Nephron (organoid): ENCODE results near the gene IGF1.
A peak's percentile ranks its signal among the peaks of the same experiment; 100 is the strongest.

Experiments used
- H3K27ac Mint-ChIP-seq, 3 experiments: 2 replicates each; pipeline ENCODE4 v1.8.0; 2020; ENCODE audit warnings: mixed read lengths in 3 of 3, mild to moderate bottlenecking in 2 of 3, moderate library complexity in 1 of 3
- H3K27me3 Mint-ChIP-seq: 2 replicates; pipeline ENCODE4 v1.8.0; 2021; ENCODE audit warnings: low read depth, mild to moderate bottlenecking, moderate library complexity, mixed read lengths
- H3K36me3 Mint-ChIP-seq: 2 replicates; pipeline ENCODE4 v1.8.0; 2020; ENCODE audit warnings: low read depth, mixed read lengths
- H3K4me1 Mint-ChIP-seq: 2 replicates; pipeline ENCODE4 v1.8.0; 2020; ENCODE audit warnings: mixed read lengths
- H3K4me3 Mint-ChIP-seq, 3 experiments: 2 replicates each; pipeline ENCODE4 v1.8.0; 2020; ENCODE audit warnings: mild to moderate bottlenecking in 3 of 3, mixed read lengths in 3 of 3, moderate library complexity in 2 of 3
- H3K9me3 Mint-ChIP-seq: 2 replicates; pipeline ENCODE4 v1.8.0; 2020; ENCODE audit warnings: mixed read lengths
- CTCF ChIP-seq, 3 experiments: fragments of 200-600 bp; sonication (generic); IDR thresholded peaks; one replicate each; pipeline ENCODE4 v1.5.0; 2021; ENCODE audit warnings: antibody characterized with exemption in 3 of 3; ENCODE audit not compliant: unreplicated experiment in 3 of 3

The IGF1 gene

GRCh38 chr12:102474438-102475064 is 5.8 kb downstream of the IGF1 start:
- peak overlapping the region in 2 of 3 experiments; percentile 25 to 37 for H3K4me3 Mint-ChIP-seq
- peaks cover 4% of the 10 kb centered on the region for H3K27me3 Mint-ChIP-seq
- H3K9me3 Mint-ChIP-seq = no peaks in the 10 kb centered on the region
- no peak for TF ChIP-seq CTCF (IDR thresholded peaks at IDR 0.05; ENCODE audit: unreplicated experiment in 3 of 3)
- peaks cover 37% of the 10 kb centered on the region for H3K4me1 Mint-ChIP-seq
- H3K27ac Mint-ChIP-seq = peak overlapping the region in 2 of 3 experiments; percentile 59 to 90
- peaks cover 14% of the 10 kb centered on the region for H3K36me3 Mint-ChIP-seq

GRCh38 chr12:102472496-102472895 is 7.9 kb downstream of the IGF1 start:
- Mint-ChIP-seq H3K4me1 (peaks cover 48% of the 10 kb centered on the region), H3K9me3 (no peaks in the 10 kb centered on the region), H3K27me3 (peaks cover 4% of the 10 kb centered on the region), H3K27ac (peak overlapping the region in 2 of 3 experiments; percentile 66 to 74), H3K4me3 (no peak overlapping the region), H3K36me3 (peaks cover 21% of the 10 kb centered on the region)
- no peak for TF ChIP-seq CTCF (IDR thresholded peaks at IDR 0.05; ENCODE audit: unreplicated experiment in 3 of 3)

- Mint-ChIP-seq H3K9me3 (no peaks in the 10 kb centered on the region), H3K4me1 (peaks cover 51% of the 10 kb centered on the region), H3K27ac (peak overlapping the region; percentile 53 to 74 (median 66)), H3K27me3 (peaks cover 7% of the 10 kb centered on the region), H3K4me3 (peak overlapping the region in 1 of 3 experiments; percentile 13), H3K36me3 (peaks cover 21% of the 10 kb centered on the region)
- TF ChIP-seq CTCF (IDR thresholded peaks at IDR 0.05; ENCODE audit: unreplicated experiment in 3 of 3) = no peak
Observed at GRCh38 chr12:102471556-102471955, 8.8 kb downstream of the IGF1 start.

- no peak for TF ChIP-seq CTCF (IDR thresholded peaks at IDR 0.05; ENCODE audit: unreplicated experiment in 3 of 3)
- Mint-ChIP-seq H3K4me1 (peaks cover 51% of the 10 kb centered on the region), H3K27me3 (peaks cover 9% of the 10 kb centered on the region), H3K9me3 (no peaks in the 10 kb centered on the region), H3K36me3 (peaks cover 21% of the 10 kb centered on the region), H3K4me3 (peak overlapping the region in 1 of 3 experiments; percentile 14), H3K27ac (peak overlapping the region; percentile 53 to 74 (median 66))
Observed at GRCh38 chr12:102470945-102471344, 9.4 kb downstream of the IGF1 start.

GRCh38 chr12:102468261-102468915 is 12.0 kb downstream of the IGF1 start:
- TF ChIP-seq CTCF (IDR thresholded peaks at IDR 0.05; ENCODE audit: unreplicated experiment in 3 of 3) = no peak
- H3K36me3 Mint-ChIP-seq = peaks cover 24% of the 10 kb centered on the region
- H3K4me1 Mint-ChIP-seq = peaks cover 46% of the 10 kb centered on the region
- peak overlapping the region in 1 of 3 experiments; percentile 27 for H3K27ac Mint-ChIP-seq
- H3K4me3 Mint-ChIP-seq = no peak overlapping the region
- H3K27me3 Mint-ChIP-seq = peaks cover 5% of the 10 kb centered on the region
- no peaks in the 10 kb centered on the region for H3K9me3 Mint-ChIP-seq
